GM13976 (cell line): ENCODE data around the gene LAP3.
"Not testable (repeated sequence)": the region's sequence is repeated elsewhere in the genome, so short reads cannot be mapped to it uniquely, and the experiment has no call there.

ENCODE experiments used
- DNase-seq: peaks from one replicate; pipeline ENCODE4 v3.0.0; 2012; ENCODE audit warnings: low spot score
- CTCF ChIP-seq: IDR thresholded peaks from 2 replicates; pipeline ENCODE4 v1.5.1; 2012; ENCODE audit warnings: borderline replicate concordance, mild to moderate bottlenecking; ENCODE audit not compliant: insufficient read depth; ENCODE audit errors: extremely low read depth, missing control alignments, control extremely low read depth
- in situ Hi-C: fragments of 300-500 bp; cut with MboI; formaldehyde crosslinking; loops from one replicate; pipeline ENCODE4 v1.12.0; 2022; ENCODE audit warnings: low sequenced_read_pairs, mixed read lengths, inconsistent platforms; ENCODE audit not compliant: unreplicated experiment

Gene LAP3

GRCh38 chr4:17576932-17577664 is at the start of gene LAP3:
TSS of gene LAP3 (plus strand) at chr4:17577198. CDS start at chr4:17577466, 268 bp downstream.
- TF ChIP-seq CTCF = no peak
- DNase-seq = peak; percentile 96
- in situ Hi-C loops = no loop called here

DNA sequence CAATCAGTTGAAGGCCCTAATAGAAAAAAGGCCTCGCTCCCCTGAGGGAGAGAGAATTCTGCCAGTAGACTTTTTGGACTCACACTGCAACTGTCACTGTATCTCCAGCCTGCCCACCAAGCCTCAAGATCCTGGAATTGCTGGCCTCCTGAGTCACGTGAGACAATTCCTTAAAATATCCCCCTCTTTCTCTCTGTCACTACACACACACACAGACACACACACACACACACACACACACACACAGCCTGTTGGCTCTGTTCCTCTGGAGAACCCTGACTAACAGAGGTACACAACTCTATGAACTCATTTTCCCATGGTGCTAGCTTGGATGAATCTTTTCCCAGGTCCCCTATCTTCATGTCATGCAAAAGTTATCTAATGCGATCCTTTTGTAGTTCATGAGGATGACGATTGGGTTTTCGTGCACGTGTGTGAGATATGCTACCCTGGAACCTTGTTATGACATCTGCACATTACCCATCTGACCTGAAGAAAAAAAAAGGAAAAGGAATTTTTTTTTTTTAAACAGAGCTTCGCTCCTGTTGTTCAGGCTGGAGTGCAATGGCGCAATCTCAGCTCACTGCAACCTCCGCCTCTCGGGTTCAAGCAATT is 48.3 kb upstream of the LAP3 start:
- in situ Hi-C loops = loop anchor here (25.0 kb wide), 1 partner anchor 1059 kb away; no protein-coding TSS in a partner anchor
- DNase-seq = no peak
- TF ChIP-seq CTCF = no peak

DNA sequence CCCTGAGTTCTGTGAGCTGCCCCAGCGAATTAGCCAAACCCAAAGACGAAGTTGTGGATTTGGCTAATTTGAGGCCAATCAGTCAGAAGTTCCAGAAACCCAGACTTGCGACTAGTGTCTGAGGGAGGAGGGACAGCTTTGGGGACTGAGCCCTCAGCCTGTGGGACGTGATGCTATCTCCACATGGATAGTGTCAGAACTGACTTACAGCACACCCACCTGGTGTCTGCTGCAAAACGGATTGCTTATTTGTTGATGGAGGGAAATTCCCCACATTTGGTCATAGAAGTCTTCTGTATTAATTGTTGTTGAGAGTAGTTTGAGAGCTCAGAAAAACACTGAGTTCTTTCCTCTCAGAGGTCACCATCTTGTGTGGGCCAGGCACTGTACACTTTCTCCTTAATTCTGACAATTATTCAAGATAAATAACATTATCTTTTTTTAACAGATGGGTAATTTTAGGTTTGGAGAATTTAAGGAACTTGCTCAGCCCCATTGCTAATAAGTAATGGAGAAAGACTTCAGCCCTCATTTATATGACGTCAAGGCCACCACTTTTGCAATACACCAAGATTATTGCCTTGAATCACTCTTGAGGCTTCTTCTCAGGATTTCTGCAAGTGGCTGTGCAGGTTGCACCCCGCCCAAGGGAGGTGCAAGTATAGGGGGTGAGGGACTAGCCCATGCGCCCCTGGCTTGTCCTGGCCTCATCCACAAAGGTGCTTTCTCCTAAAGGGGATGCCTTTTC is 45.3 kb upstream of the LAP3 start:
- DNase-seq = no peak
- TF ChIP-seq CTCF = no peak
- in situ Hi-C loops = loop anchor here (25.0 kb wide), 1 partner anchor 1056 kb away; no protein-coding TSS in a partner anchor

- DNase-seq = no peak
- in situ Hi-C loops = loop anchor here (25.0 kb wide), 1 partner anchor 1053 kb away; no protein-coding TSS in a partner anchor
- TF ChIP-seq CTCF = no peak
Observed at GRCh38 chr4:17534705-17535104, 42.3 kb upstream of the LAP3 start.

DNA sequence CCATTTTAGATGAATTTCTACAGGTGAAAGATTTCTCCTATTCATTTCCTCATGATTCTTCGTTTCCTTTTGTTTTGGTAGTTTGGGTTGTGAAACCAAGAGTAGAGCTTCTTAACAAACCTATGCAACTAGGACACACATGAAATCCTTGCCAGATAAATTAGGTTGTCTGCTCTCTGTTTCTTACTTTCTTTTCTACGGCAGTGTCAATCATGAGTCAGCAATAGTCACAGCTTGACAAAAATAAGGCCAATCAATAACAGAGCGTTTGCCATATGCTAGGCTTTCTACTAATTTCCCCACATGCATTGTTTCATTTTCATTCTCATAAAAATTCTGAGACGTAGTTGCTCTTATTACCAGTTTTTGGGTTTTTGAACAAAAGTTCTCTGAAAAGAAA is 41.8 kb upstream of the LAP3 start:
- no peak for DNase-seq
- no peak for TF ChIP-seq CTCF
- in situ Hi-C loops = loop anchor here (25.0 kb wide), 1 partner anchor 1052 kb away; no protein-coding TSS in a partner anchor

DNA sequence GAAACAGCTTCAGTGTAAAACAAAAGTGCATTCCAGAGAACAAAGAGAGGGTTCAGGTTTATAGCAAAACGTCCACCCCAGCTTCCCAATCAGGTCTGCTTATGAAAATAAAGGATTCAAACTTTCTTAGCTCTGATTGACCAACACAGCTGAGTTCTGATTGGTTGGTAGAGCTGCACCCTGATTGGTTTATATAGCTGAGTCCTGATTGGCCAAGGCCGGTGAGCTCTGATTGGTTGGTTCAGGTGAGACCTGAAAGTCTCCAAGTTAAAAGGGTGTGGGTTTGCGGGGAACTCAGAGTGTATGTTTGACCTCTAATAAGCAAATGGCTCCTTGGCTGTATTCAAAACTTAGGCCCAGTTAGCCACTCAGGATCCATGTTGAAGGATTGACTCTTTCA is 41.1 kb upstream of the LAP3 start:
- in situ Hi-C loops = loop anchor here (25.0 kb wide), 1 partner anchor 1051 kb away; no protein-coding TSS in a partner anchor
- no peak for DNase-seq
- TF ChIP-seq CTCF = no peak

GRCh38 chr4:17537060-17537459 is 39.9 kb upstream of the LAP3 start:
- in situ Hi-C loops = loop anchor here (25.0 kb wide), 1 partner anchor 1050 kb away; no protein-coding TSS in a partner anchor
- not testable (repeated sequence) for DNase-seq
